Caki2 (cell line): ENCODE measurements around the gene CFHR3. TPM values are rescaled to one million over a fixed set of nuclear protein-coding genes. Genes with fewer than 3 reads are reported as not detected.
A peak's percentile ranks its signal among the peaks of the same experiment; 100 is the strongest.
"Not testable (repeated sequence)": the region's sequence is repeated elsewhere in the genome, so short reads cannot be mapped to it uniquely, and the experiment has no call there.

Experiments used
- DNase-seq: peaks from one replicate; pipeline ENCODE4 v3.0.0-alpha.2; 2015; ENCODE audit warnings: low read depth
- in situ Hi-C: cut with HindIII; loops from 2 replicates; pipeline ENCODE4 v1.10.0; 2016; ENCODE audit warnings: low sequenced_read_pairs, low pct_unique_long_range_greater_than_20kb, mixed read lengths
- total RNA-seq: library from RNA; depleted of rRNA; stranded (reverse); fragments of >200 nt; shearing (Covaris generic); gene quantifications from 2 replicates; pipeline ENCODE4 v1.2.3, GENCODE V29; 2014; ENCODE audit warnings: low replicate concordance; rRNA removed

Gene CFHR3
- total RNA-seq, 1 experiment from 2014 or later, result not detected

- in situ Hi-C loops, DNase-seq: not testable (repeated sequence)
These were observed 42.8 kb downstream of the CFHR3 start for GRCh38 chr1:196817442-196817841.

GRCh38 chr1:196819531-196819930, 44.9 kb downstream of the CFHR3 start, which contains the start of gene CFHR1:
TSS of gene CFHR1 (plus strand) at chr1:196819731. CDS start at chr1:196819845, 114 bp downstream.
- DNase-seq, in situ Hi-C loops: not testable (repeated sequence)

DNA sequence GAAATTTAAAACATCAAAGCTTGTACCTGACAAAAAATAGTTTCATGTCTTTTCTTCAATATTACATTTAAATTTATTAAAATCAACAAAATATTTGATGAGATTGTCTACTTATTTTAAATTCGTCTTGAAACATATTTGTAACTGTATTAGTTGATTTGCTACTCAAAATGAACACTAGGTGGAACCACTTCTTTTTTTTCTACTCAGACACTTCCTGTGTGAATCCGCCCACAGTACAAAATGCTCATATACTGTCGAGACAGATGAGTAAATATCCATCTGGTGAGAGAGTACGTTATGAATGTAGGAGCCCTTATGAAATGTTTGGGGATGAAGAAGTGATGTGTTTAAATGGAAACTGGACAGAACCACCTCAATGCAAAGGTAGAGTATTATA, 53.2 kb downstream of the CFHR3 start:
- in situ Hi-C loops, result not testable (repeated sequence)
- peak; percentile 0 for DNase-seq

Other genes starting within 250 kb of the CFHR3 start
- gene KCNT2, start 166.4 kb upstream of the CFHR3 start, total RNA-seq, result 0.03 and 0.12 TPM in 2 replicates
- gene CFH, start 122.8 kb upstream of the CFHR3 start, total RNA-seq, result 2.8 and 5.7 TPM in 2 replicates
- gene CFHR1, start 44.9 kb downstream of the CFHR3 start, total RNA-seq, result 1.0 TPM in 1 of 2 replicates, not detected in the other
- gene CFHR4, start 113.2 kb downstream of the CFHR3 start, total RNA-seq, result not detected in 2 replicates
- gene CFHR2, start 168.9 kb downstream of the CFHR3 start, total RNA-seq, result not detected in 2 replicates
- not detected in 2 replicates for gene CFHR5, start 202.7 kb downstream of the CFHR3 start, total RNA-seq